DOHH2 (cell line): ENCODE measurements around the gene C6orf136.

ENCODE experiments used
- H3F3A ChIP-seq: fragments of 200-600 bp; sonication (generic), shearing (Covaris generic); 2 replicates; pipeline ENCODE4 v1.6.0; 2016; ENCODE audit warnings: antibody characterized with exemption, mild to moderate bottlenecking; ENCODE audit not compliant: control insufficient read depth, insufficient read depth
- H3K27ac ChIP-seq: fragments of 200-600 bp; sonication (generic); 2 replicates; pipeline ENCODE4 v1.5.1; 2014; ENCODE audit warnings: low read depth, mild to moderate bottlenecking, low read length, moderate library complexity
- H3K27me3 ChIP-seq: fragments of 200-600 bp; sonication (generic); 2 replicates; pipeline ENCODE4 v1.6.1; 2014; ENCODE audit warnings: mild to moderate bottlenecking, low read length, mixed read lengths; ENCODE audit not compliant: control insufficient read depth
- H3K36me3 ChIP-seq: fragments of 200-600 bp; sonication (generic); 2 replicates; pipeline ENCODE4 v1.6.1; 2014; ENCODE audit warnings: mild to moderate bottlenecking, low read length, moderate library complexity, mixed read lengths; ENCODE audit not compliant: control insufficient read depth
- H3K4me1 ChIP-seq: fragments of 200-600 bp; sonication (generic); 2 replicates; pipeline ENCODE4 v1.6.1; 2014; ENCODE audit warnings: mild to moderate bottlenecking, low read length, mixed read lengths; ENCODE audit not compliant: control insufficient read depth
- H3K4me2 ChIP-seq: fragments of 200-600 bp; sonication (generic); 2 replicates; pipeline ENCODE4 v1.6.0; 2014; ENCODE audit warnings: mild to moderate bottlenecking, low read length, moderate library complexity
- H3K4me3 ChIP-seq: fragments of 200-600 bp; sonication (generic); 2 replicates; pipeline ENCODE4 v1.5.1; 2014; ENCODE audit warnings: mild to moderate bottlenecking, low read length, mixed read lengths
- H3K79me2 ChIP-seq: fragments of 200-600 bp; sonication (generic); 2 replicates; pipeline ENCODE4 v1.6.1; 2014; ENCODE audit warnings: mild to moderate bottlenecking, low read length, mixed read lengths; ENCODE audit not compliant: control insufficient read depth
- H3K9me2 ChIP-seq: fragments of 200-600 bp; sonication (generic); replicated peaks from 2 replicates; pipeline ENCODE4 v1.6.1; 2014; ENCODE audit warnings: mild to moderate bottlenecking, low read length, mixed read lengths; ENCODE audit not compliant: control insufficient read depth
- H3K9me3 ChIP-seq: fragments of 200-600 bp; sonication (generic); 2 replicates; pipeline ENCODE4 v1.6.1; 2014; ENCODE audit warnings: antibody characterized with exemption, low read length, mixed read lengths; ENCODE audit not compliant: control insufficient read depth, insufficient read depth
- H4K20me1 ChIP-seq: fragments of 200-600 bp; sonication (generic); 2 replicates; pipeline ENCODE4 v1.6.0; 2014; ENCODE audit warnings: low read depth, mild to moderate bottlenecking, antibody characterized with exemption, low read length, moderate library complexity; ENCODE audit not compliant: control insufficient read depth, insufficient read depth
- EZH2phosphoT487 ChIP-seq: fragments of 200-600 bp; sonication (generic); IDR thresholded peaks from 2 replicates; pipeline ENCODE4 v1.6.1; 2017; ENCODE audit warnings: borderline replicate concordance, mild to moderate bottlenecking, antibody characterized with exemption, low read length, moderate library complexity, mixed read lengths
- TF ChIP-seq, protein P1 (sequence below): fragments of 200-600 bp; sonication (generic); IDR thresholded peaks from one replicate; pipeline ENCODE4 v1.5.1; 2014; ENCODE audit warnings: antibody characterized with exemption, mild to moderate bottlenecking, low read depth, low read length; ENCODE audit not compliant: poor library complexity, severe bottlenecking

The C6orf136 gene

DNA sequence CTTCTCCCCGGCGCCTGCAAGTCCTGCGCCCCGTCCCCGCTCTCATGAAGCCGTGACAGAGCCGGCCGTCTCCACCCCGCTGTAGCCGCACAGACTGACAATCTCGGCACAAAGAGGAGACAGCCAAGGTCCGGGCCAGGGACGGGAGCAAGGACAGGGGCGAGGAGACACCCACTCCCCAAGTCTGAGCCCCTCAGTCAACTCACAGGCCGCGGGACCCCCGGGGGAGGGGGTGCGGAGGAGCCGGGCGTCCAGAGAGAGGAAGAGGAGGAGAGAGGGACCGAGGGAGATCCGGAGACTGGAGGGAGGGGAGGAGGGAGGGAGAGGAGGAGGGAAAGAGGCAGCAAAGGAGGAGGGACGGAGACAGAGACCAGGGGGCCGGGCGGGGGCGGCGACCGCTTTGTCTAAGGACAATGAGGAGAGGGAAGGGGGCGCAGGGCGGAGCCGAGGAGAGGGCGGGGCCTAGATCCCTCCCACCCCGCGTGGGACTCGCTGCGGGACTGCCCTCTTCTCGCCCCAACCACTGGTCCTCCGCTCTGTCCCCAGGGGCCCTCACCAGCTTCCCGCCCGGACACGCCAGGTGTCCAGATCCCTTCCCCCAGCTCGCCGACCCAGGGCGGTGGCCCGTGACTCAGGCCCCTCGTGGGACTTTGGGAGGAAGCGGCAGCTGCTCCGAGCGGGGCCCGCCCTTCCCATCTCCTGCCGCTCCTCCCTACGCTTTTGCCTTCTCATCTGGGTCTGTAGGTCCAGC, 40.1 kb downstream of the C6orf136 start:
- Histone ChIP-seq H3K9me3 (no peaks in the 10 kb centered on the region), H3K4me3 (peak overlapping the region; percentile 88), H3K9me2 (no peaks in the 10 kb centered on the region), H3F3A (peaks cover 31% of the 10 kb centered on the region), H3K4me1 (peaks cover 38% of the 10 kb centered on the region), H3K27me3 (no peaks in the 10 kb centered on the region), H3K79me2 (peaks cover 80% of the 10 kb centered on the region), H3K27ac (peak overlapping the region; percentile 90), H3K4me2 (peak overlapping the region; percentile 82), H4K20me1 (no peaks in the 10 kb centered on the region; the same call in 1 of the 2 replicates), H3K36me3 (peaks cover 62% of the 10 kb centered on the region)
- TF ChIP-seq EZH2phosphoT487: no peak
- TF ChIP-seq, protein P1, sequence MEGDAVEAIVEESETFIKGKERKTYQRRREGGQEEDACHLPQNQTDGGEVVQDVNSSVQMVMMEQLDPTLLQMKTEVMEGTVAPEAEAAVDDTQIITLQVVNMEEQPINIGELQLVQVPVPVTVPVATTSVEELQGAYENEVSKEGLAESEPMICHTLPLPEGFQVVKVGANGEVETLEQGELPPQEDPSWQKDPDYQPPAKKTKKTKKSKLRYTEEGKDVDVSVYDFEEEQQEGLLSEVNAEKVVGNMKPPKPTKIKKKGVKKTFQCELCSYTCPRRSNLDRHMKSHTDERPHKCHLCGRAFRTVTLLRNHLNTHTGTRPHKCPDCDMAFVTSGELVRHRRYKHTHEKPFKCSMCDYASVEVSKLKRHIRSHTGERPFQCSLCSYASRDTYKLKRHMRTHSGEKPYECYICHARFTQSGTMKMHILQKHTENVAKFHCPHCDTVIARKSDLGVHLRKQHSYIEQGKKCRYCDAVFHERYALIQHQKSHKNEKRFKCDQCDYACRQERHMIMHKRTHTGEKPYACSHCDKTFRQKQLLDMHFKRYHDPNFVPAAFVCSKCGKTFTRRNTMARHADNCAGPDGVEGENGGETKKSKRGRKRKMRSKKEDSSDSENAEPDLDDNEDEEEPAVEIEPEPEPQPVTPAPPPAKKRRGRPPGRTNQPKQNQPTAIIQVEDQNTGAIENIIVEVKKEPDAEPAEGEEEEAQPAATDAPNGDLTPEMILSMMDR: no peak

DNA sequence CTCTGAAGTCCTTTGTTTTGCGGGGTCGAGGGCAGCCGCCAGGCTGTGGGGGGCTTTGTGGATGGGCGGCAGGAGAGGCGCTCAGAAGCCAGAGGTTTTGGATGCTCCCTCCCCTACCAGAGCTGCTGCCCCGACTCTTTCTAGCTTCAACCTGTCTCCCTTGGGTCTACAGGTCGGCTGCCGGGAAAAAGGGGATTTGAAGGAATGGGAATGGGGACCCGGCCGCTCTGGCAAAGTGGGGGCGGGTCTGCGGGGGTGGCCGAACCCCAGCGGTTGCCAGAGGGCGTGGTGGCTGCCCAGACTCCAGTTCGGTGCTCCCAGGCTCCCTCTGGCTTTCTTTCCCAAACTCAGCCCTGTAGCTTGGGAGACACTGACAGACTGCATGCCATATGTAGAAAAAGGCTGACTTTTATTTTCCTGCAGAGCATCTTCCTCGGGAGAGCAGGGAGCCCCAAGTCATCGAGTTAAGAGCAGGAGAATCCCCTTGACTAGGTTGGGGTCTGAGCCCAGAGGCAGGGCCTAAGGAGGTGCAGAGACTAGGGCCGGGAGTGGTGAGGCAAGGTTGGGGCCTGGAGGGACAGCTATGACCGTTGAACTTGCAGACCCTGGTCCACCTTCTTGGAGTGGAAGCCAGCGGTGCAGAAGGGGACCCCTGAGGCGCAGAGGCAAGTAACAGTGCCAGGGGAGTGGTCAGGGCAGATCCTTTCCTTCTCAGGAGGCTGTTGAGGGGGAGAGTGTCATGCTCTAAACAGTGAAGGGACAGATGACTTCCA, 40.9 kb downstream of the C6orf136 start:
- Histone ChIP-seq H3K4me3 (peak overlapping the region; percentile 88), H3K4me1 (peaks cover 43% of the 10 kb centered on the region), H3K27me3 (no peaks in the 10 kb centered on the region), H3K79me2 (peaks cover 73% of the 10 kb centered on the region), H3K4me2 (peak overlapping the region; percentile 82), H4K20me1 (no peaks in the 10 kb centered on the region), H3K9me3 (no peaks in the 10 kb centered on the region), H3K36me3 (peaks cover 56% of the 10 kb centered on the region), H3F3A (peaks cover 31% of the 10 kb centered on the region), H3K9me2 (no peaks in the 10 kb centered on the region), H3K27ac (peak overlapping the region; percentile 90)
- TF ChIP-seq, protein P1: no peak
- TF ChIP-seq EZH2phosphoT487: no peak

DNA sequence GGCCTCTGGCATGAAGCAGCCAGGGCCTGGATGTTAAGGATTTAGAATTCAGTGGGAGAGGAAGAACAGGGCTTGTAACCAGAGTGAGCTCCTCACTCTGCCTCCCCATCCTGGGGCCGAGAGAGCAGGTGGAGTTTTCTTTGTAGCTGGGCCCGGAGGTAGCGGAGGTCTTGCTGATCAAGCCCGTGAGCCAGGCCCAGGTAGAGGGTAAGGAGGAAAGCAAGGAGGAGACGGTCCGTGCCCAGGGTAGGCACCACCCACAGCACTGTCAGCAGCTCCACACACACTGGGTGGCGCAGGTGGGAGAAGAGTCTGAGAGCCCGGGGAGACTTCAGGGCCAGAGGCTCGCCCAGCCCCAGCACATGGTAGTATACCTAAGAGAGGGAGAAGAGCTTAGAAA, 41.6 kb downstream of the C6orf136 start:
- Histone ChIP-seq H3K9me3 (no peaks in the 10 kb centered on the region), H3K36me3 (peaks cover 49% of the 10 kb centered on the region), H4K20me1 (no peaks in the 10 kb centered on the region), H3K4me3 (peak overlapping the region; percentile 88), H3K27me3 (no peaks in the 10 kb centered on the region), H3K9me2 (no peaks in the 10 kb centered on the region), H3F3A (peaks cover 24% of the 10 kb centered on the region), H3K4me1 (peaks cover 43% of the 10 kb centered on the region), H3K27ac (peak overlapping the region; percentile 90), H3K4me2 (peak overlapping the region; percentile 82), H3K79me2 (peaks cover 66% of the 10 kb centered on the region)
- TF ChIP-seq, protein P1: peak; percentile 59
- no peak for TF ChIP-seq EZH2phosphoT487
